Gastrocnemius medialis (tissue), 4 donors: ENCODE measurements around the gene DCHS1. TPM values are rescaled to one million over a fixed set of nuclear protein-coding genes. Genes with fewer than 3 reads are reported as not detected.

Experiments
- ATAC-seq, 2 donors: fragments of 150-250 bp; one replicate each; pipeline ENCODE4 v1.9.1; 2016
- DNase-seq, 2 donors: peaks; one replicate each; pipeline ENCODE4 v3.0.0-alpha.2; 2019
- H3K27ac ChIP-seq, 4 donors: fragments of 200-600 bp; sonication (generic); 1 replicate in 1 of 4; 2 replicates in 3 of 4; pipeline ENCODE4 v1.5.1; 2016 to 2018; ENCODE audit warnings: mild to moderate bottlenecking in 2 of 4, moderate library complexity in 1 of 4
- H3K27me3 ChIP-seq, 3 donors: fragments of 200-600 bp; sonication (generic) in 2 of 3; 1 replicate in 1 of 3; 2 replicates in 2 of 3; pipeline versions ENCODE4 v1.5.1 to v1.6.0; 2016 to 2019; ENCODE audit warnings: mild to moderate bottlenecking in 1 of 3, moderate library complexity in 1 of 3
- H3K36me3 ChIP-seq, 2 donors: fragments of 200-600 bp; sonication (generic) in 1 of 2; one replicate each; pipeline ENCODE4 v1.5.1; 2017 to 2018
- H3K4me1 ChIP-seq, 2 donors: fragments of 200-600 bp; sonication (generic) in 1 of 2; one replicate each; pipeline ENCODE4 v1.5.1; 2016 to 2017; ENCODE audit warnings: mild to moderate bottlenecking in 2 of 2
- H3K4me3 ChIP-seq, 4 donors: fragments of 200-600 bp; sonication (generic) in 3 of 4; 1 replicate in 1 of 4; 2 replicates in 3 of 4; pipeline ENCODE4 v1.5.1; 2016 to 2019; ENCODE audit warnings: mild to moderate bottlenecking in 2 of 4
- H3K9me3 ChIP-seq, 3 donors: fragments of 200-600 bp; sonication (generic) in 2 of 3; 1 replicate in 1 of 3; 2 replicates in 2 of 3; pipeline ENCODE4 v1.5.1; 2016 to 2019
- POLR2A ChIP-seq, 2 donors: fragments of 450-650 bp; IDR thresholded peaks; one replicate each; pipeline ENCODE4 v1.6.1; 2017; ENCODE audit warnings: antibody characterized with exemption in 2 of 2, mild to moderate bottlenecking in 2 of 2, moderate library complexity in 2 of 2
- in situ Hi-C, 4 donors: fragments of 200-750 bp; cut with MboI; loops; one replicate each; pipeline versions ENCODE4 v1.15.0 to v1.8.0; 2017; ENCODE audit warnings: low sequenced_read_pairs in 4 of 4
- intact Hi-C: fragments of 100-400 bp; cut with DNase I; formaldehyde crosslinking; loops from one replicate; pipeline ENCODE4 v1.15.1; 2023; ENCODE audit warnings: low total_unique reads
- total RNA-seq, 4 donors: library from RNA; depleted of rRNA; stranded (reverse); fragments of >200 nt; gene quantifications; one replicate each; pipeline versions ENCODE4 v1.1.0 to v1.2.3, GENCODE V29; 2016
- TF ChIP-seq, protein P1 (sequence below), 5 experiments: fragments of 450-650 bp in 3 of 5; fragments of 200-600 bp in 2 of 5; sonication (generic) in 2 of 5; IDR thresholded peaks in 4 of 5; conservative IDR thresholded peaks in 1 of 5; 1 replicate in 4 of 5; 2 replicates in 1 of 5; pipeline ENCODE4 v1.5.1; 2016 to 2019; ENCODE audit warnings: antibody characterized with exemption in 5 of 5, mild to moderate bottlenecking in 3 of 5, moderate library complexity in 3 of 5

The DCHS1 gene
- total RNA-seq, 4 donors from 2014 or later: 1.5 to 3.8 (median 2.8) TPM

DNA sequence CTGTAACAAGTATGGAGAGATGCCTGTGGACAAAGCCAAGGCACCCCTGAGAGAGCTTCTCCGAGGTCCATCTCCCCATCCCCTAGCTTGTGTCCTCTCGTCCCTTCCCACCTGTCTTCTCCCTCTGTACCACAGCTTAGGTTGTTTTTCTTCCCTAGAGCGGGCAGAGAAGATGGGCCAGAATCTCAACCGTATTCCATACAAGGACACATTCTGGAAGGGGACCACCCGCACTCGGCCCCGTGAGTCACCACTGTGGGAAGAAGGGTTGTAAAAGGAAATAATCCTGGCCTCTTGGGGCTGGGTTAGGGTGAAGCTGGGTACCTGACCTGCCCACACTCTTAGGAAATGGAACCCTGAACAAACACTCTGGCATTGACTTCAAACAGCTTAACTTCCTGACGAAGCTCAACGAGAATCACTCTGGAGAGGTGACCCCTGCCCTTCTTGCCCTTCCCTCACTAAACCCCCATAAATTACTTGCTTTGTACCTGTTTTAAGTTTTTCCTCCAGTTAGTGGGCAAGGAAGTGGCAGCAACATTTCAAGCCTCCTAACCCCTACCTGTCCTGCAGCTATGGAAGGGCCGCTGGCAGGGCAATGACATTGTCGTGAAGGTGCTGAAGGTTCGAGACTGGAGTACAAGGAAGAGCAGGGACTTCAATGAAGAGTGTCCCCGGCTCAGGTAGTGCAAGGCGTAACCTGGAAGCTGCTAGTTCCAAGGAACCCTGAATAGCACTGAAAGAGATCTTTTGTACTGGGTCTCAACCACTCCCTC, 46.7 kb downstream of the DCHS1 start:
- peak overlapping the region; percentile 38 to 97 (median 94) for H3K27ac ChIP-seq
- in situ Hi-C loops: loop anchor here in 3 of 4 donors (5.0 to 10.0 kb wide), 3 partner anchors 73 to 134 kb away; partner anchors contain the start of genes MRPL17 (in 2 of the 3) and TRIM3 (in 1 of the 3)
- TF ChIP-seq POLR2A (IDR thresholded peaks at IDR 0.05): no peak
- TF ChIP-seq, protein P1, sequence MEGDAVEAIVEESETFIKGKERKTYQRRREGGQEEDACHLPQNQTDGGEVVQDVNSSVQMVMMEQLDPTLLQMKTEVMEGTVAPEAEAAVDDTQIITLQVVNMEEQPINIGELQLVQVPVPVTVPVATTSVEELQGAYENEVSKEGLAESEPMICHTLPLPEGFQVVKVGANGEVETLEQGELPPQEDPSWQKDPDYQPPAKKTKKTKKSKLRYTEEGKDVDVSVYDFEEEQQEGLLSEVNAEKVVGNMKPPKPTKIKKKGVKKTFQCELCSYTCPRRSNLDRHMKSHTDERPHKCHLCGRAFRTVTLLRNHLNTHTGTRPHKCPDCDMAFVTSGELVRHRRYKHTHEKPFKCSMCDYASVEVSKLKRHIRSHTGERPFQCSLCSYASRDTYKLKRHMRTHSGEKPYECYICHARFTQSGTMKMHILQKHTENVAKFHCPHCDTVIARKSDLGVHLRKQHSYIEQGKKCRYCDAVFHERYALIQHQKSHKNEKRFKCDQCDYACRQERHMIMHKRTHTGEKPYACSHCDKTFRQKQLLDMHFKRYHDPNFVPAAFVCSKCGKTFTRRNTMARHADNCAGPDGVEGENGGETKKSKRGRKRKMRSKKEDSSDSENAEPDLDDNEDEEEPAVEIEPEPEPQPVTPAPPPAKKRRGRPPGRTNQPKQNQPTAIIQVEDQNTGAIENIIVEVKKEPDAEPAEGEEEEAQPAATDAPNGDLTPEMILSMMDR (IDR thresholded peaks at IDR 0.05 in 4 of 5, conservative IDR thresholded peaks at IDR 0.05 in 1 of 5): no peak

DNA sequence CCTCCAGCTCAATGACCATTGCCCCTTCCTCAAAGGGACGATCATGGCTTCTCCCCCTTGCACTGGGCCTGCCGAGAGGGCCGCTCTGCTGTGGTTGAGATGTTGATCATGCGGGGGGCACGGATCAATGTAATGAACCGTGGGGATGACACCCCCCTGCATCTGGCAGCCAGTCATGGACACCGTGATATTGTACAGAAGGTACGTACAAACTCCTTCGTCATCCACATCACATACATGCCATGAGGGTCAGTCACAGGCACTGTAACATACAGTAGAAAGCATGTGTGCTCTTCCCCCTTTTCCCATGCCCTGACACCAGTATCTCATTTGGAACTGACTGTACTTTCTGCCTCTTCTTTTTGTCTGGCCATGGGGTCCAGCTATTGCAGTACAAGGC, 47.6 kb downstream of the DCHS1 start:
- no peak for ATAC-seq
- TF ChIP-seq POLR2A (IDR thresholded peaks at IDR 0.05): no peak
- TF ChIP-seq, protein P1 (IDR thresholded peaks at IDR 0.05 in 4 of 5, conservative IDR thresholded peaks at IDR 0.05 in 1 of 5): no peak
- Histone ChIP-seq H3K36me3 (peaks cover 0 to 38% of the 10 kb centered on the region in 2 donors), H3K9me3 (no peaks in the 10 kb centered on the region), H3K27me3 (no peaks in the 10 kb centered on the region), H3K4me3 (no peak overlapping the region), H3K27ac (peak overlapping the region; percentile 93 to 97 (median 94)), H3K4me1 (peaks cover 45 to 47% of the 10 kb centered on the region in 2 donors)
- DNase-seq: no peak
- intact Hi-C loops (loop anchor here (10.0 kb wide), 1 partner anchor 373 kb away; the partner anchor contains the start of genes CNGA4 and FHIP1B), in situ Hi-C loops (loop anchor here in 3 of 4 donors (5.0 to 10.0 kb wide), 3 partner anchors 74 to 133 kb away; partner anchors contain the start of genes MRPL17 (in 2 of the 3) and TRIM3 (in 1 of the 3))

More for the DNA sequence above, 46.7 kb downstream of the DCHS1 start:
- intact Hi-C loops: loop anchor here (10.0 kb wide), 1 partner anchor 374 kb away; the partner anchor contains the start of genes CNGA4 and FHIP1B
- H3K9me3 ChIP-seq: no peaks in the 10 kb centered on the region
- no peak overlapping the region for H3K4me3 ChIP-seq
- peaks cover 47 to 49% of the 10 kb centered on the region in 2 donors for H3K4me1 ChIP-seq
- H3K36me3 ChIP-seq: peaks cover 0 to 38% of the 10 kb centered on the region in 2 donors
- no peaks in the 10 kb centered on the region for H3K27me3 ChIP-seq
- ATAC-seq: no peak
- DNase-seq: no peak

DNA sequence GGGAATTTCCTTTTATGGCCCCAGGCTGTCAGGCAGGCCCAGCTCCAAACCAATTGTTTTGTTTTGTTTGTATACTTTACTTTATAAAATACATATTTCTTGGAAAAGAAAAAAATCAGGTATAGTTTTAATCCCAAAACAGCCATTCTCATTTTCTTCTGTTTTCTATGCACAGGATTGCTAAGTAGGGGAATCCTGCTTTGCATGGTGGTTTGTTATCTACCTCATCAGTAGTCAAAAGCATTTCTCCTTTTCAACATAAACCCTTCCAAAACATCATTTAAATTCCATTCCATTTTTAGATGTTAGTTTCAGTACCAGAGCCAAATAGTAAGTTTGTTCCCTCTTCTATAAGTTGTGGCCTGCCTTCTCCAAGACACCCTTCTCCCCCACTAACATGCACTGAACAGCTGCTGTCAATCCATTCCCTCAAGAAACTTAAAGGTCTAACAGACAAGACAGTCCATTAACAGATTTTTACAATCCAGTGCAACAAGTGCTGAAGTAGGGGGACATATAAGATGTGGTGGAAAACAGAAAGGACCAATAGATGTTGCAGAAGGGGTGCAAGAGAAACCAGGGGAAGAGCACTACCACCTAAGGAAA, 48.3 kb downstream of the DCHS1 start:
- H3K27me3 ChIP-seq: no peaks in the 10 kb centered on the region
- no peak for DNase-seq
- in situ Hi-C loops (loop anchor here in 3 of 4 donors (5.0 to 10.0 kb wide), 3 partner anchors 75 to 132 kb away; partner anchors contain the start of genes MRPL17 (in 2 of the 3) and TRIM3 (in 1 of the 3)), intact Hi-C loops (loop anchor here (1.0 to 10.0 kb wide), 2 partner anchors 76 to 372 kb away; partner anchors contain the start of genes CNGA4, FHIP1B and MRPL17)
- TF ChIP-seq, protein P1 (IDR thresholded peaks at IDR 0.05 in 4 of 5, conservative IDR thresholded peaks at IDR 0.05 in 1 of 5): no peak
- TF ChIP-seq POLR2A (IDR thresholded peaks at IDR 0.05): no peak
- H3K4me3 ChIP-seq: peak overlapping the region in 2 of 4 donors; percentile 20 to 36
- peak overlapping the region; percentile 93 to 97 (median 94) for H3K27ac ChIP-seq
- peaks cover 0 to 38% of the 10 kb centered on the region in 2 donors for H3K36me3 ChIP-seq
- peaks cover 46 to 53% of the 10 kb centered on the region in 2 donors for H3K4me1 ChIP-seq
- ATAC-seq: no peak
- no peaks in the 10 kb centered on the region for H3K9me3 ChIP-seq

DNA sequence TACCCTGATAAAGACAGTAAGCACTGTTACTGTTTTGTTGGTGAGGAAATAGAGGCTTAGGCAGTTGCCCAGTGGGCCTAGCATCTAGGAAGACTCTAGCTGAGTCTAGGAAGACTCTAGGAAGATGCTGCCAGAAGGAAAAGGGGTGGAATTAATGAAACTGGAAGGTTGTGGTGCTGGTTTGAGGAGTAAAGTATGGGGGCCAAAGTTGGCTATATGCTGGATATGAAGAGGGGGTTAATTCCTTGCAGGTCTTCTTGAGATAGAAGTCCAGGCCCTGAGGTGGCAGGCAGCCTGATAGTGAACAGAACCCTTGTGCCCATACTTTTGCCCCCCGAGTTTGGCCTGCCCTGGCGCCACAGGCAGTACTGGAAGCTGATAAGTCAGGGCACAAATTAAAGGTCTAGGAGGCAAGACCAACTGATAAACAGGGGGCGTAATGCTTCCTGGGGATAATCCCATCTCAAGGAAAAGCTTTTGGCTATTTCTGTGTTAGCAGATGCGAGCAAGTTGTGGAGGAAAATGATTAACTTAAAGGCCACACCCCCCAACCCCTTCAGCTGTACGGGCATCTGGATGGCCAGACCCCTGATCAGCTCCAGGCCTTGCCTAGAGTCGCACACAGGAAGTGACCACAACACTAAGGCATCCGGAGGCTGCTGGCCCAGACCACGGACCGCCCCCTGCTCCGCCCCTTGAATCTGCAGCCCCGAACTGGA, 49.0 kb downstream of the DCHS1 start:
- ATAC-seq (peak; percentile 24 to 55), DNase-seq (peak; percentile 73 to 85)
- H3K4me3 ChIP-seq: peak overlapping the region; percentile 4 to 36 (median 22)
- no peaks in the 10 kb centered on the region for H3K27me3 ChIP-seq
- H3K27ac ChIP-seq: peak overlapping the region; percentile 93 to 97 (median 94)
- peaks cover 52 to 59% of the 10 kb centered on the region in 2 donors for H3K4me1 ChIP-seq
- peak; percentile 71 to 72 for TF ChIP-seq POLR2A (IDR thresholded peaks at IDR 0.05)
- TF ChIP-seq, protein P1 (IDR thresholded peaks at IDR 0.05 in 4 of 5, conservative IDR thresholded peaks at IDR 0.05 in 1 of 5): no peak
- H3K36me3 ChIP-seq: peaks cover 0 to 42% of the 10 kb centered on the region in 2 donors
- in situ Hi-C loops: loop anchor here in 3 of 4 donors (5.0 to 10.0 kb wide), 3 partner anchors 76 to 132 kb away; partner anchors contain the start of genes MRPL17 (in 2 of the 3) and TRIM3 (in 1 of the 3)
- intact Hi-C loops: loop anchor here (1.0 to 10.0 kb wide), 2 partner anchors 77 to 372 kb away; partner anchors contain the start of genes CNGA4, FHIP1B and MRPL17
- no peaks in the 10 kb centered on the region for H3K9me3 ChIP-seq
